Head of caudate nucleus (tissue), 42 donors: ENCODE results near the gene PTPRCAP.
"Not testable (repeated sequence)": the region's sequence is repeated elsewhere in the genome, so short reads cannot be mapped to it uniquely, and the experiment has no call there.

Experiments
- DNase-seq, 42 donors: peaks; one replicate each; pipeline versions ENCODE4 v3.0.0 to v3.0.0-alpha.2; 2020 to 2021; ENCODE audit warnings: mixed read lengths in 7 of 42
- intact Hi-C: fragments of 100-400 bp; cut with DNase I; formaldehyde crosslinking; loops from one replicate; pipeline ENCODE4 v1.15.0; 2022

Gene PTPRCAP

DNA sequence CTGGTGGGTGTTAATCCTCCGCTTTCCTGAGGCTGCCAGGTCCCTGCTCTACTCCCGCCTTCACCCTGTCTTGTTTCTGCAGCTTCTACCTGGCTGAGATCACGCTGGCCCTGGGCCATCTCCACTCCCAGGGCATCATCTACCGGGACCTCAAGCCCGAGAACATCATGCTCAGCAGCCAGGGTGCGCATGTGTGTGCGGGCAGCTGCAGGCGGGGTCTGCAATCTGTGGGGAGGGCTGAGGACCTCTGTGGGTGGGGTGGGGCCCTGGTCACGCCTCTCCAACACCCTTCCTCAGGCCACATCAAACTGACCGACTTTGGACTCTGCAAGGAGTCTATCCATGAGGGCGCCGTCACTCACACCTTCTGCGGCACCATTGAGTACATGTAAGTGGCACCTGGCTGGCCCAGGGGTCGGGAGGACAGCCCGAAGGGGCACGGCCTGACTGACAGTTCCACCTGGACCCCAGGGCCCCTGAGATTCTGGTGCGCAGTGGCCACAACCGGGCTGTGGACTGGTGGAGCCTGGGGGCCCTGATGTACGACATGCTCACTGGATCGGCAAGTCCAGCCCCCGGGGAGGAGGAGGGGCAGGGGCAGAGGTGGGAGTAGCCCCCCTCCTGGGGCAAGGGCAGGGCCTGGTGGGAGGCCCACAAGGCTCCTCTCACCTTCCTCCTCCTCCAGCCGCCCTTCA is 4.7 kb downstream of the PTPRCAP start:
- DNase-seq, result no peak

GRCh38 chr11:67431346-67432249 is 5.9 kb downstream of the PTPRCAP start:
- no peak for DNase-seq
- intact Hi-C loops, result no loop called here

More for the DNA sequence above, 4.7 kb downstream of the PTPRCAP start:
- intact Hi-C loops, result no loop called here

GRCh38 chr11:67429722-67430121 is 7.8 kb downstream of the PTPRCAP start:
- DNase-seq, result no peak
- intact Hi-C loops, result no loop called here

DNA sequence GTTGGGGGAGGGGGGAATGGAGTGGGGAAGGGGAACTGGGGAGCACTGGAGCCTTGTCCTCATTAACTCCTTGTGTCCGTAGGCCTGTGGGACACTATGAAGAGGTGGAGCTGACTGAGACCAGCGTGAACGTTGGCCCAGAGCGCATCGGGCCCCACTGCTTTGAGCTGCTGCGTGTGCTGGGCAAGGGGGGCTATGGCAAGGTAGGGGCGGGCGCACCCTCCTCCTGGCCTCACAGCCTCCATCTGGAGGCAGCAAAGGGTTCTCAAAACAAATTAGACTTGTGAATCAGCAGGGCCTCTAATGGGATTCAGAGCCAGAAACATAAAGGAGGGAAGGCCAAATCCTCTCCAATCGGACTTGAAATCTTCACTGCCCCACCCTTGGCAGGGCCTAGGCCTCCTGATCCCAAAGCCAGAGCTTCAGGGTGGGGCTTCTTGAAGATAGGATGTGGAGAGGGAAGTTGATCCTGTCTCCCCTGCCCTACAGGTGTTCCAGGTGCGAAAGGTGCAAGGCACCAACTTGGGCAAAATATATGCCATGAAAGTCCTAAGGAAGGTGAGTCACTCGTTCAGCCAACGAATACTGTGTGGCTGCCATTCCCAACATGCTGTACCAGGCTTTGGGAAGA is 8.3 kb downstream of the PTPRCAP start:
- intact Hi-C loops, result no loop called here
- DNase-seq, result no peak

- peak; percentile 89 to 100 (median 99) for DNase-seq
- intact Hi-C loops, result no loop called here
Observed at GRCh38 chr11:67428052-67429001, 9.2 kb downstream of the PTPRCAP start, which contains the start of gene RPS6KB2. Gene RPS6KB2, plus strand, starts transcription at chr11:67428494. Its CDS starts 52 bp downstream, at chr11:67428546.

GRCh38 chr11:67427364-67427859 is 10.1 kb downstream of the PTPRCAP start:
- intact Hi-C loops, result not testable (repeated sequence)
- DNase-seq, result peak in 2 of 42 donors; percentile 24 to 36

- intact Hi-C loops, result no loop called here
- DNase-seq, result peak in 1 of 42 donors; percentile 36
Observed at GRCh38 chr11:67423891-67424613, 13.4 kb downstream of the PTPRCAP start.

- intact Hi-C loops, result no loop called here
- DNase-seq, result no peak
Observed at GRCh38 chr11:67423466-67423865, 14.0 kb downstream of the PTPRCAP start.

DNA sequence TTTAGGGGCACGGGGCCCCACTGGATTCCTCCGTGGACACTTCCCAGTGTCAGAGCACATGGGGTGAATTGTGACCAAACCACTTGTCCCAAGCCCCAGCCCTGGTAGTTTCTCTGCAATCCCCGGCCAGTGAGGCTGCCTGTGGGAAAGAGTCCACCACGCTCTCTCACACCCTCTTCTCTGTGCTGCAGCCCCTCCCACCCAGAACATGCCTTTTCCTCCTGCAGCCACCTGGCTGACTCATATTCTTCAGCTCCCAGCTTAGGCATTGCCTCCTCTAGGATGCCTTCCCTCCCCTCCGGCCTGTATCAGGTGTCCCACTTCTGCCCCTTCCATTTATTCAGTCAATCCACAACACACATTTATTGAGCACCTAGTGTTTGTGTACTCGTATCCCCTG is 14.6 kb downstream of the PTPRCAP start:
- DNase-seq, result no peak
- intact Hi-C loops, result no loop called here

DNA sequence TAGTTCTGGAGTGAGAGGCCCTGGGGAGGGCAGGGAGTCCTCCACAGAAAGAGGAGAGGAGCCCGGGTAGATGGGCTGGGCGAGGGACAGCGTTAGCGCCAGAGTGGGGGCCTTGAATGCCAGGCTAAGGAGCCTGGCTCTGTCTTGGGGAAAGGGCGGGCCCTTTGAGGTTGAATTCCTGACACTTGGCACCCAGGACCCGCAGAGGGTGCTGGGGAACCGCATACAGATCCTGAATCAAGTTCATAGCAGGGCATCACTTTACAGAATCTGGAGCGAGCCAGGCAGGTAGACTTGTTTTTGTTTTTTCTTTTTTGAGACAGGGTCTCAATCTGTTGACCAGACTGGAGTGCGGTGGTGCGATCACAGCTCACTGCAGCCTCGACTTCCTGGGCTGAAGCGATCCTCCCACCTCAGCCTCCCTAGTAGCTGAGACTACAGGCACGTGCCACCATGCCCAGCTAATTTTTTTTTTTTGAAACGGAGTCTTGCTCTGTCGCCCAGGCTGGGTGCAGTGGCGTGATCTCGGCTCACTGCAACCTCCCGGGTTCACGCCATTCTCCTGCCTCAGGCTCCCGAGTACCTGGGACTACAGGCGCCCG is 16.0 kb downstream of the PTPRCAP start:
- intact Hi-C loops, result no loop called here
- no peak for DNase-seq

DNA sequence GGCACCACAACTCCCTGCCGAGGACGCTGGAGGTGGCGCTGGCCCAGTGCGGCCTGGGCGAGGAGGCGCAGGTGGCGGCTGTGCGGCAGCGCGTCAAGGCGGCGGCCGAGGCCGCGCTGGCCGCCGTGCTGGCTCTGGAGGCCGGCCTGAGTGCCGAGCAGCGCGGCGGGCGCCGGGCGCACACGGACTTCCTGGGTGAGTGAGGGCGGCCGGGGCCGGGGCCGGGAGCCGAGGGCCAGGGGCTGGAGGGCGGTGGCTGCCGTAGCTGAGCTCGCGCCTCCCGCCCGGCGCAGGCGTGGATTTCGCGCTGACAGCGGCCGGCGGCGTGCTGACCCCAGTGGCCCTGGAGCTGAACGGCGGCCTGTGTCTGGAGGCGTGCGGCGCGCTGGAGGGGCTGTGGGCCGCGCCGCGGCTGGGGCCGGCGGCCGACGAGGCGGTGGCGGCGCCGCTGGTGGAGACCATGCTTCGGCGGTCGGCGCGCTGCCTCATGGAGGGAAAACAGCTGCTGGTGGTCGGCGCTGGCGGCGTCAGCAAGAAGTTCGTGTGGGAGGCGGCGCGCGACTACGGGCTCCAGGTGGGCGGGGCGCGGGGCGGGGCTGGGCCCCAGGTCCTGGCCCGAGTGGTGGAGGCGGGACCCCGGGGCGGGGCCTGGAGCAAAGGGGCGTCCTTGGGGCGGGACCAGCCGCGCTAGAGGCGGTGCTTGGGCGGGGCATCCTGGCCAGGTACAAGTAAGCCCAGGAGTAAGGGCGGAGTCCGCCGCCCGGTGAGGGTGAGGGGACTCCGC is 16.6 kb downstream of the PTPRCAP start:
- intact Hi-C loops, result no loop called here
- peak; percentile 88 to 99 (median 96) for DNase-seq

- DNase-seq, result peak in 1 of 42 donors; percentile 3
Observed at GRCh38 chr11:67420147-67420645, 17.3 kb downstream of the PTPRCAP start.

GRCh38 chr11:67419325-67420049 is 18.0 kb downstream of the PTPRCAP start:
- no peak for DNase-seq

More at GRCh38 chr11:67420147-67420645, 17.3 kb downstream of the PTPRCAP start:
- intact Hi-C loops, result no loop called here

GRCh38 chr11:67418476-67419281 is 18.8 kb downstream of the PTPRCAP start:
- peak in 2 of 42 donors; percentile 5 to 42 for DNase-seq
- intact Hi-C loops, result no loop called here

More at GRCh38 chr11:67419325-67420049, 18.0 kb downstream of the PTPRCAP start:
- intact Hi-C loops, result no loop called here

- DNase-seq, result peak in 1 of 42 donors; percentile 3
- intact Hi-C loops, result no loop called here
Observed at GRCh38 chr11:67417425-67417824, 20.1 kb downstream of the PTPRCAP start.
